ENCODE results near the gene NFE2L1. TPM values are rescaled to one million over a fixed set of nuclear protein-coding genes. Genes with fewer than 3 reads are reported as not detected.

The NFE2L1 gene
- total RNA-seq, 1 experiment from 2014 or later = 161 TPM

DNA sequence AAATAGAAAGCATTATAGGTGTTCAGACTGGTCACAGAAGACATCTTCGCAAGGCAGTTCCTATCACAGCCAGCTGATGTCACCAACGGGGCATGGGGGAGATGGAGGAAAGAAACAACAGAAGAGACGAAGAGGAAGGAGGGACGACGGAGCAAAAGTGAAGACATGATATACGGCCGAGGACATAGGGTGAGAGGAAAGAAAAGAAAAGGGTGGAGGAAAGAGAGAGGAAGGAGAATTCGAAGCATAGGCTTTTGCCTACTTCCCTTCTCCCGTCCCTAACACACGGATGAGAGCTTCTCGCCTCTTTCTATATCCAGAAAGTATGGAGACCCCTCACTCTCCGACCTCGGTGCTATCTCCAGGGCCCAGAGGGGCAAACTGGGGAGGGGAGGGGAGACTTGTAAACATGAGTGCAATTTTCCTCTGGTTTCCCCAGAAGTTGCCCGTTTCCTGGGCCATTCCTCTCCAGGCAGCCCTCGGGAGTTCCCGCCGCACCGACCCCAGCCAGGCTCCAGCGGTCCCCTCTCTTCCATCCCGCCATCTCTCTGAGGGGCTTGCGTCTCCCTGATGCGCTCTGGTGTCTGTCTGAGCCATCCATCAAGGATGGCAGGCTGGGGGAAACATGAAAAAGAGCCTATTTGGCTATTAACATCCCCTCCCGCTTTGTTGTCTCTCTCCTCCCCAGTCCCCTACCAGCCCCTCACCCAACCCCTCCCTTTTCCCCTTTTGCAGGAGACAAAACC lies 36.6 kb upstream of the NFE2L1 start:
- Histone ChIP-seq H2BK5ac (ENCODE audit: insufficient read length, low read length) (no peak overlapping the region), H4K91ac (ENCODE audit: insufficient read length, low read depth, low read length) (no peak overlapping the region), H3K4me2 (ENCODE audit: insufficient read depth, insufficient read length, low read length) (peak overlapping the region; percentile 91), H3K23ac (ENCODE audit: insufficient read length, low read depth, low read length) (no peak overlapping the region), H2BK20ac (ENCODE audit: low read depth, low read length, poor library complexity, severe bottlenecking) (no peak overlapping the region), H3K56ac (ENCODE audit: insufficient read length, low read depth, low read length) (no peak overlapping the region), H3K9me3 (ENCODE audit: control insufficient read depth, low read depth, low read length) (no peaks in the 10 kb centered on the region), H3K18ac (ENCODE audit: insufficient read length, low read depth, low read length) (no peak overlapping the region), H3K9ac (ENCODE audit: extremely low read depth, insufficient read length, low read length) (no peak overlapping the region), H4K5ac (ENCODE audit: insufficient read length, low read depth, low read length) (no peak overlapping the region), H3K14ac (ENCODE audit: insufficient read depth, low read length) (no peak overlapping the region), H3K23me2 (ENCODE audit: insufficient read length, low read depth, low read length, poor library complexity, severe bottlenecking) (peaks cover 9% of the 10 kb centered on the region), H2AFZ (ENCODE audit: low read length) (no peak overlapping the region), H3K4ac (ENCODE audit: low read depth, low read length) (no peak overlapping the region), H2AK5ac (ENCODE audit: insufficient read length, low read length) (no peak overlapping the region), H3T11ph (ENCODE audit: low read length) (no peak overlapping the region), H2BK120ac (ENCODE audit: low read depth, low read length, poor library complexity, severe bottlenecking) (no peak overlapping the region), H2BK15ac (ENCODE audit: low read depth, low read length) (no peak overlapping the region), H3K27ac (ENCODE audit: insufficient read length, low read depth, low read length) (no peak overlapping the region), H3K4me1 (ENCODE audit: insufficient read depth, low read length) (no peaks in the 10 kb centered on the region), H2BK12ac (ENCODE audit: insufficient read length, low read depth, low read length) (no peak overlapping the region), H3K79me1 (ENCODE audit: insufficient read depth, low read depth, low read length, poor library complexity, severe bottlenecking) (no peaks in the 10 kb centered on the region), H4K8ac (replicated peaks; ENCODE audit: insufficient read length, low read depth, low read length) (no peak overlapping the region), H3K27me3 (ENCODE audit: insufficient read depth, low read length) (no peaks in the 10 kb centered on the region; the same call in 1 of the 2 replicates), H3K79me2 (ENCODE audit: insufficient read depth, low read length) (no peaks in the 10 kb centered on the region), H4K20me1 (ENCODE audit: control insufficient read depth, insufficient read depth, insufficient read length) (no peaks in the 10 kb centered on the region)
- WGBS (ENCODE audit: extremely low coverage, insufficient read length, low lambda C conversion rate) = no CpG with 5 or more reads among the region's 23 CpGs
- Mint-ChIP-seq H3K9me3 (peaks cover 0 to 3% of the 10 kb centered on the region in 2 experiments; a peak in 1 of 5 replicates), H3K4me1 (peaks cover 45 to 50% of the 10 kb centered on the region in 2 experiments), H3K4me3 (peak overlapping the region; percentile 63 to 83), H3K27me3 (ENCODE audit: low read depth) (peaks cover 28% of the 10 kb centered on the region), H3K36me3 (ENCODE audit: insufficient read depth in 1 of 3, low read depth in 3 of 3) (peaks cover 0 to 4% (median 0%) of the 10 kb centered on the region in 3 experiments; a peak in 3 of 7 replicates), H3K27ac (peak overlapping the region in 2 of 3 experiments; percentile 24 to 55; a peak in 2 of 7 replicates)
- DNase-seq = peak; percentile 79
- TF ChIP-seq, protein P1, sequence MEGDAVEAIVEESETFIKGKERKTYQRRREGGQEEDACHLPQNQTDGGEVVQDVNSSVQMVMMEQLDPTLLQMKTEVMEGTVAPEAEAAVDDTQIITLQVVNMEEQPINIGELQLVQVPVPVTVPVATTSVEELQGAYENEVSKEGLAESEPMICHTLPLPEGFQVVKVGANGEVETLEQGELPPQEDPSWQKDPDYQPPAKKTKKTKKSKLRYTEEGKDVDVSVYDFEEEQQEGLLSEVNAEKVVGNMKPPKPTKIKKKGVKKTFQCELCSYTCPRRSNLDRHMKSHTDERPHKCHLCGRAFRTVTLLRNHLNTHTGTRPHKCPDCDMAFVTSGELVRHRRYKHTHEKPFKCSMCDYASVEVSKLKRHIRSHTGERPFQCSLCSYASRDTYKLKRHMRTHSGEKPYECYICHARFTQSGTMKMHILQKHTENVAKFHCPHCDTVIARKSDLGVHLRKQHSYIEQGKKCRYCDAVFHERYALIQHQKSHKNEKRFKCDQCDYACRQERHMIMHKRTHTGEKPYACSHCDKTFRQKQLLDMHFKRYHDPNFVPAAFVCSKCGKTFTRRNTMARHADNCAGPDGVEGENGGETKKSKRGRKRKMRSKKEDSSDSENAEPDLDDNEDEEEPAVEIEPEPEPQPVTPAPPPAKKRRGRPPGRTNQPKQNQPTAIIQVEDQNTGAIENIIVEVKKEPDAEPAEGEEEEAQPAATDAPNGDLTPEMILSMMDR (conservative IDR thresholded peaks at IDR 0.05) = peak; percentile 64

Data from H9 (cell line).